ENCODE results near the gene MAP1LC3B2. TPM values are rescaled to one million over a fixed set of nuclear protein-coding genes. Genes with fewer than 3 reads are reported as not detected.

The MAP1LC3B2 gene
- total and polyA plus RNA-seq, 2 of the 13 experiments (the other 11 are each of a cell fraction or from before 2014, with no cell fraction given), result 0.60 to 2.2 TPM

GRCh38 chr12:116529048-116529447, 30.1 kb upstream of the MAP1LC3B2 start (continued):
- TF ChIP-seq CENPT (CRISPR knock-in tag; IDR thresholded peaks at IDR 0.05; ENCODE audit: low read depth) (no peak), ZNF33A (CRISPR knock-in tag; IDR thresholded peaks at IDR 0.05; ENCODE audit: borderline replicate concordance) (no peak), KLF6 (CRISPR knock-in tag; IDR thresholded peaks at IDR 0.05) (no peak), TCF7L2 (IDR thresholded peaks at IDR 0.05; ENCODE audit: low read depth, low read length) (peak; percentile 31; the same call in 1 of the 2 replicates), PHF21A (CRISPR knock-in tag; IDR thresholded peaks at IDR 0.05) (0 out of 2 replicates have a peak, but pooled peaks have one; percentile 44), ZGPAT (CRISPR knock-in tag; IDR thresholded peaks at IDR 0.05) (peak; percentile 45; the same call in 1 of the 2 replicates), ZNF17 (CRISPR knock-in tag; IDR thresholded peaks at IDR 0.05) (no peak), DR1 (CRISPR knock-in tag; IDR thresholded peaks at IDR 0.05) (no peak), ZNF326 (CRISPR knock-in tag; IDR thresholded peaks at IDR 0.05; ENCODE audit: borderline replicate concordance) (no peak), HMGA1 (CRISPR knock-in tag; conservative IDR thresholded peaks at IDR 0.05) (no peak), SMAD1 (CRISPR knock-in tag; IDR thresholded peaks at IDR 0.05; ENCODE audit: borderline replicate concordance, low read depth) (no peak), FOXA3 (CRISPR knock-in tag; IDR thresholded peaks at IDR 0.05) (peak; percentile 97), ZNF879 (CRISPR knock-in tag; IDR thresholded peaks at IDR 0.05) (no peak), ZNF616 (CRISPR knock-in tag; IDR thresholded peaks at IDR 0.05; ENCODE audit: low read depth) (no peak), RNF2 (conservative IDR thresholded peaks at IDR 0.05; ENCODE audit: low read depth) (no peak; the same call in 1 of the 2 replicates), CBX5 (CRISPR knock-in tag; IDR thresholded peaks at IDR 0.05; ENCODE audit: borderline replicate concordance) (no peak), SETDB1 (CRISPR knock-in tag; IDR thresholded peaks at IDR 0.05; ENCODE audit: borderline replicate concordance) (no peak), ZNF660 (CRISPR knock-in tag; IDR thresholded peaks at IDR 0.05; ENCODE audit: borderline replicate concordance, low read depth) (no peak), PHF8 (CRISPR knock-in tag; IDR thresholded peaks at IDR 0.05) (no peak), ATF2 (CRISPR knock-in tag; IDR thresholded peaks at IDR 0.05) (peak; percentile 72; the same call in 1 of the 2 replicates), GTF2F1 (IDR thresholded peaks at IDR 0.05; ENCODE audit: low read length) (no peak), MYC (CRISPR knock-in tag; IDR thresholded peaks at IDR 0.05; ENCODE audit: borderline replicate concordance) (no peak), DPF2 (CRISPR knock-in tag; IDR thresholded peaks at IDR 0.05; ENCODE audit: borderline replicate concordance, low read depth) (peak; percentile 31; the same call in 1 of the 2 replicates), ZNF7 (CRISPR knock-in tag; IDR thresholded peaks at IDR 0.05) (no peak), ZBTB33 (CRISPR knock-in tag; IDR thresholded peaks at IDR 0.05) (no peak), PRMT3 (CRISPR knock-in tag; IDR thresholded peaks at IDR 0.05; ENCODE audit: borderline replicate concordance, low read depth) (no peak), MIER3 (CRISPR knock-in tag; IDR thresholded peaks at IDR 0.05; ENCODE audit: borderline replicate concordance) (peak; percentile 57; the same call in 1 of the 2 replicates), ZNF746 (CRISPR knock-in tag; IDR thresholded peaks at IDR 0.05) (no peak), FOXO1 (CRISPR knock-in tag; IDR thresholded peaks at IDR 0.05) (peak; percentile 85)
